Ishikawa (cell line): ENCODE results near the gene KDM4B.

ENCODE experiments used
- CEBPB ChIP-seq: IDR thresholded peaks from 2 replicates; pipeline ENCODE4 v1.6.1; 2012
- CREB1 ChIP-seq: IDR thresholded peaks from 2 replicates; pipeline ENCODE4 v1.6.1; 2012; ENCODE audit warnings: low read depth
- EP300 ChIP-seq: IDR thresholded peaks from 2 replicates; pipeline ENCODE4 v1.6.1; 2012; ENCODE audit warnings: borderline replicate concordance
- FOXM1 ChIP-seq: IDR thresholded peaks from 2 replicates; pipeline ENCODE4 v1.6.1; 2012; ENCODE audit warnings: low read depth, borderline replicate concordance
- MAX ChIP-seq: IDR thresholded peaks from 2 replicates; pipeline ENCODE4 v1.6.1; 2012
- NFIC ChIP-seq: IDR thresholded peaks from 2 replicates; pipeline ENCODE4 v1.6.1; 2012
- RAD21 ChIP-seq: IDR thresholded peaks from 2 replicates; pipeline ENCODE4 v1.6.1; 2012; ENCODE audit warnings: low read depth
- REST ChIP-seq: IDR thresholded peaks from 2 replicates; pipeline ENCODE4 v1.6.1; 2012; ENCODE audit warnings: low read depth, mild to moderate bottlenecking
- TAF1 ChIP-seq: IDR thresholded peaks from 2 replicates; pipeline ENCODE4 v1.6.1; 2012; ENCODE audit warnings: low read depth, mild to moderate bottlenecking
- TCF12 ChIP-seq: IDR thresholded peaks from 2 replicates; pipeline ENCODE4 v1.6.1; 2012; ENCODE audit warnings: low read depth
- USF1 ChIP-seq: IDR thresholded peaks from 2 replicates; pipeline ENCODE4 v1.6.1; 2012
- YY1 ChIP-seq: IDR thresholded peaks from 2 replicates; pipeline ENCODE4 v1.6.1; 2012; ENCODE audit warnings: low read depth

- TF ChIP-seq YY1 (no peak), TAF1 (no peak), CREB1 (no peak), REST (no peak), RAD21 (no peak), EP300 (no peak), MAX (no peak), TCF12 (no peak), CEBPB (no peak), USF1 (no peak), FOXM1 (no peak), NFIC (no peak)
Measured at GRCh38 chr19:5152013-5152763, 183.3 kb downstream of the KDM4B start.
